GM06990 (cell line): ENCODE measurements around the gene POLR2J2.
"Not testable (repeated sequence)": the region's sequence is repeated elsewhere in the genome, so short reads cannot be mapped to it uniquely, and the experiment has no call there.

Experiments used
- DNase-seq: peaks from one replicate; pipeline ENCODE4 v3.0.0-alpha.2; 2011; ENCODE audit not compliant: insufficient read length; ENCODE audit errors: extremely low read depth
- H3K27me3 ChIP-seq: replicated peaks from 2 replicates; pipeline ENCODE4 v1.6.0; 2011; ENCODE audit warnings: low read length; ENCODE audit not compliant: control insufficient read depth, insufficient read depth
- H3K36me3 ChIP-seq: 2 replicates; pipeline ENCODE4 v1.5.1; 2011; ENCODE audit warnings: low read length; ENCODE audit not compliant: control insufficient read depth, insufficient read depth
- H3K4me3 ChIP-seq: replicated peaks from 2 replicates; pipeline ENCODE4 v1.5.1; 2011; ENCODE audit warnings: low read depth, mild to moderate bottlenecking, control low read depth, low read length
- CTCF ChIP-seq: IDR thresholded peaks from 2 replicates; pipeline ENCODE4 v1.5.1; 2011; ENCODE audit warnings: low read length, control low read depth, mild to moderate bottlenecking, inconsistent platforms; ENCODE audit not compliant: insufficient read depth, poor library complexity, severe bottlenecking

The POLR2J2 gene

GRCh38 chr7:102671166-102671955 is at the start of gene POLR2J2:
Gene POLR2J2 (minus strand): TSS chr7:102671663. CDS start chr7:102671601, 62 bp downstream.
- peak; percentile 34 for TF ChIP-seq CTCF
- peak within 1 kb of the TSS; percentile 67 for H3K4me3 ChIP-seq
- DNase-seq = peak; percentile 87

GRCh38 chr7:102718491-102718890 is 47.0 kb upstream of the POLR2J2 start:
- H3K36me3 ChIP-seq, H3K27me3 ChIP-seq, DNase-seq, H3K4me3 ChIP-seq: not testable (repeated sequence)

More at GRCh38 chr7:102671166-102671955, at the start of gene POLR2J2:
- H3K27me3 ChIP-seq, H3K36me3 ChIP-seq: not testable (repeated sequence)

GRCh38 chr7:102715718-102716117 is 44.3 kb upstream of the POLR2J2 start:
- TF ChIP-seq CTCF = peak; percentile 25
- H3K27me3 ChIP-seq = not testable (repeated sequence)

GRCh38 chr7:102714774-102715522 is 43.5 kb upstream of the POLR2J2 start:
- not testable (repeated sequence) for DNase-seq, H3K27me3 ChIP-seq, H3K4me3 ChIP-seq, H3K36me3 ChIP-seq

More at GRCh38 chr7:102715718-102716117, 44.3 kb upstream of the POLR2J2 start:
- not testable (repeated sequence) for H3K4me3 ChIP-seq, H3K36me3 ChIP-seq, DNase-seq

GRCh38 chr7:102713691-102714080 is 42.2 kb upstream of the POLR2J2 start:
- not testable (repeated sequence) for DNase-seq, H3K36me3 ChIP-seq, H3K4me3 ChIP-seq

GRCh38 chr7:102713011-102713690 is 41.7 kb upstream of the POLR2J2 start:
- peak; percentile 78 for DNase-seq
- H3K27me3 ChIP-seq, H3K36me3 ChIP-seq: not testable (repeated sequence)
- peak overlapping the region; percentile 36 for H3K4me3 ChIP-seq

More at GRCh38 chr7:102713691-102714080, 42.2 kb upstream of the POLR2J2 start:
- H3K27me3 ChIP-seq = not testable (repeated sequence)

GRCh38 chr7:102698962-102699750 is 27.7 kb upstream of the POLR2J2 start:
- not testable (repeated sequence) for DNase-seq, H3K36me3 ChIP-seq, H3K27me3 ChIP-seq, H3K4me3 ChIP-seq

- not testable (repeated sequence) for H3K36me3 ChIP-seq, H3K4me3 ChIP-seq, H3K27me3 ChIP-seq, DNase-seq
These were observed 26.4 kb upstream of the POLR2J2 start for GRCh38 chr7:102697642-102698512.

- H3K36me3 ChIP-seq, H3K4me3 ChIP-seq, H3K27me3 ChIP-seq, DNase-seq: not testable (repeated sequence)
These were observed 24.5 kb upstream of the POLR2J2 start for GRCh38 chr7:102696009-102696408.

- not testable (repeated sequence) for H3K36me3 ChIP-seq, DNase-seq, H3K4me3 ChIP-seq, H3K27me3 ChIP-seq
These were observed 23.6 kb upstream of the POLR2J2 start for GRCh38 chr7:102695033-102695552.
